K562 (cell line): ENCODE data around the gene FNBP1. TPM values are rescaled to one million over a fixed set of nuclear protein-coding genes. Genes with fewer than 3 reads are reported as not detected.

ENCODE experiments used
- AFF1 ChIP-seq, 2 experiments: fragments of 450-650 bp; IDR thresholded peaks; 2 replicates each; pipeline ENCODE4 v1.6.1; 2018; ENCODE audit warnings: mild to moderate bottlenecking in 2 of 2, low read depth in 1 of 2; ENCODE audit not compliant: partially characterized antibody in 2 of 2
- BRF1 ChIP-seq: IDR thresholded peaks from 3 replicates; pipeline ENCODE4 v1.6.1; 2011; ENCODE audit warnings: borderline replicate concordance, mild to moderate bottlenecking; ENCODE audit not compliant: insufficient read length; ENCODE audit errors: extremely low read depth
- CBX8 ChIP-seq: fragments of 200-600 bp; sonication (generic); IDR thresholded peaks from 2 replicates; pipeline ENCODE4 v1.6.1; 2012; ENCODE audit warnings: borderline replicate concordance, mixed run types, low read depth, mild to moderate bottlenecking, moderate library complexity, mixed read lengths, low read length, control low read depth, inconsistent platforms; ENCODE audit not compliant: poor library complexity, severe bottlenecking; ENCODE audit errors: extremely low read depth
- COPS2 ChIP-seq: fragments of 450-650 bp; conservative IDR thresholded peaks from 2 replicates; pipeline ENCODE4 v1.6.1; 2016; ENCODE audit warnings: mild to moderate bottlenecking, moderate library complexity
- FOSL1 ChIP-seq: fragments of 200-800 bp; sonication (Bioruptor generic); conservative IDR thresholded peaks from 2 replicates; pipeline ENCODE4 v1.6.1; 2016; ENCODE audit warnings: missing genetic modification characterization, missing compliant biosample characterization
- KDM1A ChIP-seq, 2 experiments: fragments of 450-650 bp; IDR thresholded peaks; 2 replicates each; pipeline ENCODE4 v1.6.1; 2016; ENCODE audit warnings: mild to moderate bottlenecking in 2 of 2
- NCOA4 ChIP-seq: fragments of 450-650 bp; IDR thresholded peaks from 2 replicates; pipeline ENCODE4 v1.6.1; 2018; ENCODE audit warnings: mild to moderate bottlenecking; ENCODE audit not compliant: partially characterized antibody
- RNF2 ChIP-seq: sonication (generic); IDR thresholded peaks from 2 replicates; pipeline ENCODE4 v1.6.1; 2016
- SIN3B ChIP-seq: fragments of 450-650 bp; IDR thresholded peaks from 2 replicates; pipeline ENCODE4 v1.6.1; 2017; ENCODE audit warnings: low read depth, mild to moderate bottlenecking, moderate library complexity
- ZNF134 ChIP-seq: fragments of 250-450 bp; sonication (Bioruptor Pico); conservative IDR thresholded peaks from 2 replicates; pipeline ENCODE4 v1.4.0; 2020
- ZNF644 ChIP-seq: fragments of 200-800 bp; sonication (Bioruptor generic); IDR thresholded peaks from 2 replicates; pipeline ENCODE4 v1.6.1; 2016; ENCODE audit warnings: low read depth, missing genetic modification characterization, missing compliant biosample characterization
- ZNF75A ChIP-seq: fragments of 450-650 bp; formaldehyde crosslinking; IDR thresholded peaks from 2 replicates; pipeline ENCODE4 v1.4.0; 2020; ENCODE audit warnings: mild to moderate bottlenecking
- polyA plus RNA-seq, 8 experiments: library from polyadenylated mRNA; depleted of rRNA in 4 of 8; stranded (reverse) in 5 of 8; unstranded in 3 of 8; fragments of >200 nt; fragmentation: Nextera tagmentation in 2 of 8; fragmentation: Illumina TruSeq in 1 of 8; extraction: Ambion mirVana in 2 of 8; extraction: Trizol in 1 of 8; gene quantifications; 2 replicates each; pipeline versions ENCODE4 v1.2.1 to v1.2.3, GENCODE V29; 2011 to 2014; ENCODE audit warnings: inconsistent platforms in 1 of 8, missing spikeins in 1 of 8
- total RNA-seq, 7 experiments: library from RNA; depleted of rRNA in 6 of 7; stranded (reverse); fragments of >200 nt in 6 of 7; fragmentation: Illumina TruSeq in 2 of 7; extraction: Trizol in 2 of 7; gene quantifications; 2 replicates each; pipeline versions ENCODE4 v1.2.1 to v1.2.3, GENCODE V29; 2011 to 2021; ENCODE audit warnings: low replicate concordance in 1 of 7
- TF ChIP-seq, protein P1 (sequence below), 2 experiments: fragments of 450-650 bp; formaldehyde crosslinking in 1 of 2; IDR thresholded peaks; 2 replicates each; pipeline versions ENCODE4 v1.4.0 to v1.6.1; 2014 to 2020; ENCODE audit warnings: mild to moderate bottlenecking in 2 of 2, borderline replicate concordance in 1 of 2, low read depth in 1 of 2
- TF ChIP-seq, protein P2 (sequence below), 2 experiments: fragments of 450-650 bp in 1 of 2; sonication (generic) in 1 of 2; formaldehyde crosslinking; conservative IDR thresholded peaks; 2 replicates each; pipeline versions ENCODE4 v1.4.0 to v1.8.1; 2020 to 2022; ENCODE audit warnings: mild to moderate bottlenecking in 1 of 2, missing genetic modification reagents in 1 of 2

Gene FNBP1
- total and polyA plus RNA-seq, 9 of the 15 experiments (the other 6 are each of a cell fraction or from before 2014, with no cell fraction given): 1.8 to 14.9 (median 7.6) TPM

GRCh38 chr9:129885018-129885669 is 157.8 kb downstream of the FNBP1 start (continued):
- TF ChIP-seq BRF1 (no peak), NCOA4 (no peak), AFF1 (IDR thresholded peaks at IDR 0.05; ENCODE audit: low read depth in 1 of 2, partially characterized antibody in 2 of 2) (no peak), RNF2 (no peak), KDM1A (IDR thresholded peaks at IDR 0.05) (no peak), SIN3B (no peak), ZNF134 (no peak; the same call in 1 of the 2 replicates), FOSL1 (no peak), ZNF644 (tag) (no peak), COPS2 (no peak), ZNF75A (CRISPR knock-in tag) (no peak), CBX8 (no peak)
- TF ChIP-seq, protein P1, sequence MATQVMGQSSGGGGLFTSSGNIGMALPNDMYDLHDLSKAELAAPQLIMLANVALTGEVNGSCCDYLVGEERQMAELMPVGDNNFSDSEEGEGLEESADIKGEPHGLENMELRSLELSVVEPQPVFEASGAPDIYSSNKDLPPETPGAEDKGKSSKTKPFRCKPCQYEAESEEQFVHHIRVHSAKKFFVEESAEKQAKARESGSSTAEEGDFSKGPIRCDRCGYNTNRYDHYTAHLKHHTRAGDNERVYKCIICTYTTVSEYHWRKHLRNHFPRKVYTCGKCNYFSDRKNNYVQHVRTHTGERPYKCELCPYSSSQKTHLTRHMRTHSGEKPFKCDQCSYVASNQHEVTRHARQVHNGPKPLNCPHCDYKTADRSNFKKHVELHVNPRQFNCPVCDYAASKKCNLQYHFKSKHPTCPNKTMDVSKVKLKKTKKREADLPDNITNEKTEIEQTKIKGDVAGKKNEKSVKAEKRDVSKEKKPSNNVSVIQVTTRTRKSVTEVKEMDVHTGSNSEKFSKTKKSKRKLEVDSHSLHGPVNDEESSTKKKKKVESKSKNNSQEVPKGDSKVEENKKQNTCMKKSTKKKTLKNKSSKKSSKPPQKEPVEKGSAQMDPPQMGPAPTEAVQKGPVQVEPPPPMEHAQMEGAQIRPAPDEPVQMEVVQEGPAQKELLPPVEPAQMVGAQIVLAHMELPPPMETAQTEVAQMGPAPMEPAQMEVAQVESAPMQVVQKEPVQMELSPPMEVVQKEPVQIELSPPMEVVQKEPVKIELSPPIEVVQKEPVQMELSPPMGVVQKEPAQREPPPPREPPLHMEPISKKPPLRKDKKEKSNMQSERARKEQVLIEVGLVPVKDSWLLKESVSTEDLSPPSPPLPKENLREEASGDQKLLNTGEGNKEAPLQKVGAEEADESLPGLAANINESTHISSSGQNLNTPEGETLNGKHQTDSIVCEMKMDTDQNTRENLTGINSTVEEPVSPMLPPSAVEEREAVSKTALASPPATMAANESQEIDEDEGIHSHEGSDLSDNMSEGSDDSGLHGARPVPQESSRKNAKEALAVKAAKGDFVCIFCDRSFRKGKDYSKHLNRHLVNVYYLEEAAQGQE (IDR thresholded peaks at IDR 0.05; ENCODE audit: borderline replicate concordance): no peak
- TF ChIP-seq, protein P1 (CRISPR knock-in tag; IDR thresholded peaks at IDR 0.05; ENCODE audit: low read depth): no peak
- TF ChIP-seq, protein P2, sequence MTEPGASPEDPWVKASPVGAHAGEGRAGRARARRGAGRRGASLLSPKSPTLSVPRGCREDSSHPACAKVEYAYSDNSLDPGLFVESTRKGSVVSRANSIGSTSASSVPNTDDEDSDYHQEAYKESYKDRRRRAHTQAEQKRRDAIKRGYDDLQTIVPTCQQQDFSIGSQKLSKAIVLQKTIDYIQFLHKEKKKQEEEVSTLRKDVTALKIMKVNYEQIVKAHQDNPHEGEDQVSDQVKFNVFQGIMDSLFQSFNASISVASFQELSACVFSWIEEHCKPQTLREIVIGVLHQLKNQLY (CRISPR knock-in tag; conservative IDR thresholded peaks at IDR 0.05): no peak; a peak in 2 of 4 replicates
